HepG2 (cell line): ENCODE results near the gene CUL9. TPM values are rescaled to one million over a fixed set of nuclear protein-coding genes. Genes with fewer than 3 reads are reported as not detected.

Experiments
- ATAD3A ChIP-seq: sonication (generic); formaldehyde crosslinking; IDR thresholded peaks from 2 replicates; pipeline ENCODE4 v1.4.0; 2020; ENCODE audit warnings: missing genetic modification reagents
- CHD2 ChIP-seq: IDR thresholded peaks from 2 replicates; pipeline ENCODE4 v1.6.1; 2011; ENCODE audit warnings: low read depth, low read length, improper control_type of control experiment
- EZH2 ChIP-seq: conservative IDR thresholded peaks from 2 replicates; pipeline ENCODE4 v1.6.1; 2012; ENCODE audit warnings: mild to moderate bottlenecking, low read depth, low read length, moderate library complexity
- FOSL2 ChIP-seq: sonication (generic); formaldehyde crosslinking; IDR thresholded peaks from 2 replicates; pipeline ENCODE4 v1.4.0; 2020; ENCODE audit warnings: missing genetic modification reagents
- FOXK1 ChIP-seq: sonication (generic); formaldehyde crosslinking; IDR thresholded peaks from 2 replicates; pipeline ENCODE4 v1.4.0; 2020; ENCODE audit warnings: low read depth, missing genetic modification reagents, borderline replicate concordance
- GATA4 ChIP-seq: sonication (generic); IDR thresholded peaks from 2 replicates; pipeline ENCODE4 v1.6.1; 2016; ENCODE audit warnings: antibody characterized with exemption, low read depth, borderline replicate concordance
- IKZF4 ChIP-seq: sonication (generic); formaldehyde crosslinking; IDR thresholded peaks from 2 replicates; pipeline ENCODE4 v1.5.1; 2020; ENCODE audit warnings: borderline replicate concordance, mild to moderate bottlenecking, low read depth, missing genetic modification reagents; ENCODE audit errors: not compliant biosample characterization
- KAT7 ChIP-seq: IDR thresholded peaks from 2 replicates; pipeline ENCODE4 v1.6.1; 2018; ENCODE audit warnings: borderline replicate concordance, missing compliant biosample characterization
- NFIC ChIP-seq: IDR thresholded peaks from 2 replicates; pipeline ENCODE4 v1.6.1; 2012; ENCODE audit warnings: mild to moderate bottlenecking, low read length, inconsistent platforms
- YEATS2 ChIP-seq: sonication (generic); formaldehyde crosslinking; IDR thresholded peaks from 2 replicates; pipeline ENCODE4 v1.4.0; 2020; ENCODE audit warnings: missing genetic modification reagents, borderline replicate concordance
- ZNF12 ChIP-seq: sonication (generic); formaldehyde crosslinking; IDR thresholded peaks from 2 replicates; pipeline ENCODE4 v1.5.0; 2020; ENCODE audit warnings: missing genetic modification reagents
- ZNF160 ChIP-seq: sonication (generic); formaldehyde crosslinking; IDR thresholded peaks from 2 replicates; pipeline ENCODE4 v1.8.0; 2022; ENCODE audit warnings: mild to moderate bottlenecking, inconsistent platforms, missing genetic modification reagents
- polyA plus RNA-seq, 8 experiments: library from polyadenylated mRNA; depleted of rRNA in 3 of 8; stranded (reverse) in 7 of 8; unstranded in 1 of 8; fragments of >200 nt; fragmentation: Illumina TruSeq in 4 of 8; extraction: Trizol in 4 of 8; gene quantifications; 2 replicates each; pipeline versions ENCODE4 v1.2.1 to v1.2.3, GENCODE V29; 2011 to 2016; ENCODE audit warnings: low read depth in 4 of 8, missing spikeins in 1 of 8, mixed read lengths in 1 of 8; ENCODE audit not compliant: insufficient read depth in 1 of 8
- total RNA-seq, 5 experiments: library from RNA; depleted of rRNA; stranded (reverse); fragments of >200 nt; fragmentation: Illumina TruSeq; extraction: Trizol; gene quantifications; 2 replicates each; pipeline ENCODE4 v1.2.3, GENCODE V29; 2016; ENCODE audit warnings: low read depth in 1 of 5
- TF ChIP-seq, protein P1 (sequence below), 2 experiments: fragments of 450-650 bp in 1 of 2; sonication (generic) in 1 of 2; formaldehyde crosslinking in 1 of 2; IDR thresholded peaks; 2 replicates each; pipeline versions ENCODE4 v1.6.1 to v1.8.0; 2016 to 2022; ENCODE audit warnings: antibody characterized with exemption in 1 of 2, mild to moderate bottlenecking in 1 of 2, missing genetic modification reagents in 1 of 2
- TF ChIP-seq, protein P2 (sequence below): sonication (generic); formaldehyde crosslinking; IDR thresholded peaks from 2 replicates; pipeline ENCODE4 v1.5.0; 2020; ENCODE audit warnings: missing genetic modification reagents, mild to moderate bottlenecking, borderline replicate concordance
- TF ChIP-seq, protein P3 (sequence below): IDR thresholded peaks from 2 replicates; pipeline ENCODE4 v1.6.1; 2016; ENCODE audit warnings: missing genetic modification reagents, missing compliant biosample characterization
- TF ChIP-seq, protein P4 (sequence below): sonication (generic); formaldehyde crosslinking; conservative IDR thresholded peaks from 2 replicates; pipeline ENCODE4 v1.8.0; 2022; ENCODE audit warnings: mild to moderate bottlenecking, moderate library complexity, missing genetic modification reagents

The CUL9 gene
- total and polyA plus RNA-seq, 2 of the 13 experiments (the other 11 are each of a cell fraction or from before 2014, with no cell fraction given): 11.4 to 13.7 TPM

DNA sequence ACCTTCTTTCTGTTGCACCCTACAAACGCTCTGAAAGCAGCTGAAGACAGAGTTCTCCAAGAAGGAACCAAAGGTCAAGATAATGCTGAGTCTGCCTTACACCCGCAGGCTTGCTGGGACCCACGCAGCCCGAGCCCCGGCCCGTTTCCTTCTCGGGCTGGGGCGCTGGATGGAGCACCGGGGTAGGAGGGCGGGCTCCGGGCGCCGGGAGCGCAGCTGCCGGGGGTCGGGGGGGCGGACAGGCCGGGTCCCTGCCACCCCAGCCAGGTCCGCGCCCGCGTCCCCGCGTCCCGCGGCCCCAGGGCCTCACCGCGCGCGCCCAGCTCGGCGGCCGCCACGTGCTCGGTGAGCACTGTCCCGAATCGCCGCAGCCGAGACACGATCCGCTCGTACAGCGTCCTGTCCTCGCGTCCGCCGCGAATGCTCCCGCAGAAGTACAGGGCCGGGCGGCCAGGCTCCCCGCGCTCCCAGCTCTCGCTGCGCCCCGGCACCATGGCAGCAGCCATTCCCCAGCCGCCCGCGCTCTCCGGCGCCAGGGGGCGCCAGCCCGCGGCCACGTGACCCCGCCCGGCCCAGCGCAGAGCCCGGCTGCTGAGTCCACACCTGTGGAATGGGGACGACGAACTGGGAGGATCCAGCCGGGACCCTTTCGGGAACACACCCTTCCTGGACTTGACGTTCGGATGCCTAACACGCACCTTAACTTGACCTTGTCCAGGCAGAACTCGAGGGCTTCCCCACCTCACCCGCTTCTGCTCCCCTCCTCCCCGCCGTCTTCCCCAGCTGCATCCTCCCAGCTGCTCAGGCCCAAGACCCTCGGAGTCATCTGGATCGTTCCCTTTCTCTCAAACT lies 47.2 kb downstream of the CUL9 start, which contains the start of gene DNPH1 (continued):
- TF ChIP-seq, protein P1, sequence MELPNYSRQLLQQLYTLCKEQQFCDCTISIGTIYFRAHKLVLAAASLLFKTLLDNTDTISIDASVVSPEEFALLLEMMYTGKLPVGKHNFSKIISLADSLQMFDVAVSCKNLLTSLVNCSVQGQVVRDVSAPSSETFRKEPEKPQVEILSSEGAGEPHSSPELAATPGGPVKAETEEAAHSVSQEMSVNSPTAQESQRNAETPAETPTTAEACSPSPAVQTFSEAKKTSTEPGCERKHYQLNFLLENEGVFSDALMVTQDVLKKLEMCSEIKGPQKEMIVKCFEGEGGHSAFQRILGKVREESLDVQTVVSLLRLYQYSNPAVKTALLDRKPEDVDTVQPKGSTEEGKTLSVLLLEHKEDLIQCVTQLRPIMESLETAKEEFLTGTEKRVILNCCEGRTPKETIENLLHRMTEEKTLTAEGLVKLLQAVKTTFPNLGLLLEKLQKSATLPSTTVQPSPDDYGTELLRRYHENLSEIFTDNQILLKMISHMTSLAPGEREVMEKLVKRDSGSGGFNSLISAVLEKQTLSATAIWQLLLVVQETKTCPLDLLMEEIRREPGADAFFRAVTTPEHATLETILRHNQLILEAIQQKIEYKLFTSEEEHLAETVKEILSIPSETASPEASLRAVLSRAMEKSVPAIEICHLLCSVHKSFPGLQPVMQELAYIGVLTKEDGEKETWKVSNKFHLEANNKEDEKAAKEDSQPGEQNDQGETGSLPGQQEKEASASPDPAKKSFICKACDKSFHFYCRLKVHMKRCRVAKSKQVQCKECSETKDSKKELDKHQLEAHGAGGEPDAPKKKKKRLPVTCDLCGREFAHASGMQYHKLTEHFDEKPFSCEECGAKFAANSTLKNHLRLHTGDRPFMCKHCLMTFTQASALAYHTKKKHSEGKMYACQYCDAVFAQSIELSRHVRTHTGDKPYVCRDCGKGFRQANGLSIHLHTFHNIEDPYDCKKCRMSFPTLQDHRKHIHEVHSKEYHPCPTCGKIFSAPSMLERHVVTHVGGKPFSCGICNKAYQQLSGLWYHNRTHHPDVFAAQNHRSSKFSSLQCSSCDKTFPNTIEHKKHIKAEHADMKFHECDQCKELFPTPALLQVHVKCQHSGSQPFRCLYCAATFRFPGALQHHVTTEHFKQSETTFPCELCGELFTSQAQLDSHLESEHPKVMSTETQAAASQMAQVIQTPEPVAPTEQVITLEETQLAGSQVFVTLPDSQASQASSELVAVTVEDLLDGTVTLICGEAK (IDR thresholded peaks at IDR 0.05): no peak
- TF ChIP-seq, protein P1 (CRISPR knock-in tag; IDR thresholded peaks at IDR 0.05): peak; percentile 86
- TF ChIP-seq CHD2: no peak
- peak; percentile 93; the same call in 1 of the 2 replicates for TF ChIP-seq ZNF160 (CRISPR knock-in tag)
- TF ChIP-seq ATAD3A (CRISPR knock-in tag): no peak
- TF ChIP-seq EZH2: no peak
- peak; percentile 41; the same call in 1 of the 2 replicates for TF ChIP-seq FOSL2 (CRISPR knock-in tag)
- TF ChIP-seq, protein P2, sequence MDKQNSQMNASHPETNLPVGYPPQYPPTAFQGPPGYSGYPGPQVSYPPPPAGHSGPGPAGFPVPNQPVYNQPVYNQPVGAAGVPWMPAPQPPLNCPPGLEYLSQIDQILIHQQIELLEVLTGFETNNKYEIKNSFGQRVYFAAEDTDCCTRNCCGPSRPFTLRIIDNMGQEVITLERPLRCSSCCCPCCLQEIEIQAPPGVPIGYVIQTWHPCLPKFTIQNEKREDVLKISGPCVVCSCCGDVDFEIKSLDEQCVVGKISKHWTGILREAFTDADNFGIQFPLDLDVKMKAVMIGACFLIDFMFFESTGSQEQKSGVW (CRISPR knock-in tag): 0 out of 2 replicates have a peak, but pooled peaks have one; percentile 37
- TF ChIP-seq IKZF4 (CRISPR knock-in tag): peak; percentile 77
- TF ChIP-seq, protein P3, sequence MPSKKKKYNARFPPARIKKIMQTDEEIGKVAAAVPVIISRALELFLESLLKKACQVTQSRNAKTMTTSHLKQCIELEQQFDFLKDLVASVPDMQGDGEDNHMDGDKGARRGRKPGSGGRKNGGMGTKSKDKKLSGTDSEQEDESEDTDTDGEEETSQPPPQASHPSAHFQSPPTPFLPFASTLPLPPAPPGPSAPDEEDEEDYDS (CRISPR knock-in tag): peak; percentile 51; the same call in 1 of the 2 replicates
- TF ChIP-seq FOXK1 (CRISPR knock-in tag): no peak; the same call in 1 of the 2 replicates
- TF ChIP-seq YEATS2 (CRISPR knock-in tag): peak; percentile 56; the same call in 1 of the 2 replicates
- TF ChIP-seq ZNF12: 0 out of 2 replicates have a peak, but pooled peaks have one; percentile 46
- TF ChIP-seq NFIC: no peak; the same call in 1 of the 2 replicates
- TF ChIP-seq, protein P4, sequence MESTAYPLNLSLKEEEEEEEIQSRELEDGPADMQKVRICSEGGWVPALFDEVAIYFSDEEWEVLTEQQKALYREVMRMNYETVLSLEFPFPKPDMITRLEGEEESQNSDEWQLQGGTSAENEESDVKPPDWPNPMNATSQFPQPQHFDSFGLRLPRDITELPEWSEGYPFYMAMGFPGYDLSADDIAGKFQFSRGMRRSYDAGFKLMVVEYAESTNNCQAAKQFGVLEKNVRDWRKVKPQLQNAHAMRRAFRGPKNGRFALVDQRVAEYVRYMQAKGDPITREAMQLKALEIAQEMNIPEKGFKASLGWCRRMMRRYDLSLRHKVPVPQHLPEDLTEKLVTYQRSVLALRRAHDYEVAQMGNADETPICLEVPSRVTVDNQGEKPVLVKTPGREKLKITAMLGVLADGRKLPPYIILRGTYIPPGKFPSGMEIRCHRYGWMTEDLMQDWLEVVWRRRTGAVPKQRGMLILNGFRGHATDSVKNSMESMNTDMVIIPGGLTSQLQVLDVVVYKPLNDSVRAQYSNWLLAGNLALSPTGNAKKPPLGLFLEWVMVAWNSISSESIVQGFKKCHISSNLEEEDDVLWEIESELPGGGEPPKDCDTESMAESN (CRISPR knock-in tag): peak; percentile 89
- no peak for TF ChIP-seq GATA4
- TF ChIP-seq KAT7 (CRISPR knock-in tag): peak; percentile 88; the same call in 1 of the 2 replicates
